WTC11 (cell line): ENCODE data around the gene ENOX2. TPM values are rescaled to one million over a fixed set of nuclear protein-coding genes. Genes with fewer than 3 reads are reported as not detected.

Source experiments
- ATAC-seq: fragments of 200-7000 bp; cut with Tn5 transposase; 2 replicates; pipeline ENCODE4 v1.10.0; 2021; ENCODE audit warnings: mild to moderate bottlenecking, moderate library complexity
- CTCF ChIA-PET: fragments of 300-600 bp; sonication (Branson Sonifier 250); formaldehyde crosslinking; loops from one replicate; lab custom pipeline; 2021; ENCODE audit warnings: antibody characterized with exemption; lab: Charles Lee
- POLR2A ChIA-PET: fragments of 350-600 bp; sonication (Branson Sonifier 250); formaldehyde crosslinking; loops from one replicate; lab custom pipeline; 2021; ENCODE audit warnings: antibody characterized with exemption; lab: Charles Lee
- DNase-seq: peaks from one replicate; pipeline ENCODE4 v3.0.0; 2021; ENCODE audit warnings: low spot score
- H3K27ac Mint-ChIP-seq: 2 replicates; pipeline ENCODE4 v1.8.0; 2021; ENCODE audit warnings: mixed read lengths
- H3K27me3 Mint-ChIP-seq: 2 replicates; pipeline ENCODE4 v1.8.0; 2021; ENCODE audit warnings: low read depth, mild to moderate bottlenecking, moderate library complexity, mixed read lengths
- H3K36me3 Mint-ChIP-seq: 2 replicates; pipeline ENCODE4 v1.8.0; 2021; ENCODE audit warnings: mixed read lengths
- H3K4me1 Mint-ChIP-seq: 2 replicates; pipeline ENCODE4 v1.8.0; 2022; ENCODE audit warnings: mixed read lengths
- H3K4me3 Mint-ChIP-seq: 2 replicates; pipeline ENCODE4 v1.8.0; 2021; ENCODE audit warnings: mild to moderate bottlenecking, moderate library complexity, mixed read lengths
- H3K9me3 Mint-ChIP-seq: 2 replicates; pipeline ENCODE4 v1.8.0; 2021; ENCODE audit warnings: mixed read lengths
- HMGA2 ChIP-seq: fragments of 250-450 bp; sonication (Bioruptor Pico); IDR thresholded peaks from 2 replicates; pipeline ENCODE4 v1.4.0; 2021; ENCODE audit warnings: mild to moderate bottlenecking, moderate library complexity
- JAZF1 ChIP-seq: fragments of 250-450 bp; sonication (Bioruptor Pico); IDR thresholded peaks from 2 replicates; pipeline ENCODE4 v1.9.0; 2021; ENCODE audit warnings: moderate library complexity, mild to moderate bottlenecking, inconsistent platforms
- JUN ChIP-seq: sonication (generic); formaldehyde crosslinking; IDR thresholded peaks from 2 replicates; pipeline ENCODE4 v1.8.0; 2023; ENCODE audit warnings: mild to moderate bottlenecking, missing genetic modification reagents
- MYBL2 ChIP-seq: sonication (generic); formaldehyde crosslinking; IDR thresholded peaks from 2 replicates; pipeline ENCODE4 v1.8.1; 2023; ENCODE audit warnings: mild to moderate bottlenecking, moderate library complexity, missing genetic modification reagents
- NFATC4 ChIP-seq: fragments of 250-450 bp; sonication (Bioruptor Pico); IDR thresholded peaks from 2 replicates; pipeline ENCODE4 v1.9.0; 2021; ENCODE audit warnings: mild to moderate bottlenecking
- NR1H2 ChIP-seq: sonication (generic); formaldehyde crosslinking; IDR thresholded peaks from 2 replicates; pipeline ENCODE4 v1.9.0; 2021; ENCODE audit warnings: mild to moderate bottlenecking, moderate library complexity, missing genetic modification reagents
- RORB ChIP-seq: fragments of 250-450 bp; sonication (Bioruptor Pico); IDR thresholded peaks from 2 replicates; pipeline ENCODE4 v1.9.0; 2021; ENCODE audit warnings: mild to moderate bottlenecking
- TCF7 ChIP-seq: sonication (generic); formaldehyde crosslinking; IDR thresholded peaks from 2 replicates; pipeline ENCODE4 v1.8.0; 2022; ENCODE audit warnings: mild to moderate bottlenecking, low read depth, missing genetic modification reagents, moderate library complexity
- ZNF121 ChIP-seq: sonication (generic); formaldehyde crosslinking; IDR thresholded peaks from 2 replicates; pipeline ENCODE4 v1.8.0; 2023; ENCODE audit warnings: missing genetic modification reagents
- ZNF232 ChIP-seq: sonication (generic); formaldehyde crosslinking; IDR thresholded peaks from 2 replicates; pipeline ENCODE4 v1.8.0; 2022; ENCODE audit warnings: mild to moderate bottlenecking, missing genetic modification reagents
- ZNF416 ChIP-seq: fragments of 250-450 bp; sonication (Bioruptor Pico); IDR thresholded peaks from 2 replicates; pipeline ENCODE4 v1.9.0; 2021; ENCODE audit warnings: mild to moderate bottlenecking, inconsistent platforms
- total RNA-seq: library from RNA; stranded (reverse); gene quantifications from 3 replicates; pipeline ENCODE4 v1.2.3, GENCODE V29; 2021
- TF ChIP-seq, protein P1 (sequence below): fragments of 250-450 bp; sonication (Bioruptor Pico); IDR thresholded peaks from 2 replicates; pipeline ENCODE4 v1.9.0; 2021; ENCODE audit warnings: mild to moderate bottlenecking
- TF ChIP-seq, protein P2 (sequence below): sonication (generic); formaldehyde crosslinking; IDR thresholded peaks from 2 replicates; pipeline ENCODE4 v1.8.1; 2023; ENCODE audit warnings: mild to moderate bottlenecking, missing genetic modification reagents
- TF ChIP-seq, protein P3 (sequence below): sonication (generic); formaldehyde crosslinking; IDR thresholded peaks from 2 replicates; pipeline ENCODE4 v1.8.0; 2022; ENCODE audit warnings: mild to moderate bottlenecking, missing genetic modification reagents
- TF ChIP-seq, protein P4 (sequence below): fragments of 250-450 bp; sonication (Bioruptor Pico); IDR thresholded peaks from 2 replicates; pipeline ENCODE4 v1.9.0; 2021; ENCODE audit warnings: mild to moderate bottlenecking
- TF ChIP-seq, protein P5 (sequence below): sonication (generic); formaldehyde crosslinking; IDR thresholded peaks from 2 replicates; pipeline ENCODE4 v1.8.1; 2022; ENCODE audit warnings: missing genetic modification reagents, borderline replicate concordance
- TF ChIP-seq, protein P6 (sequence below): sonication (generic); formaldehyde crosslinking; IDR thresholded peaks from 2 replicates; pipeline ENCODE4 v1.8.1; 2023; ENCODE audit warnings: mild to moderate bottlenecking, missing genetic modification reagents, moderate library complexity
- TF ChIP-seq, protein P7 (sequence below): fragments of 250-450 bp; sonication (Bioruptor Pico); IDR thresholded peaks from 2 replicates; pipeline ENCODE4 v1.9.0; 2021; ENCODE audit warnings: mild to moderate bottlenecking, borderline replicate concordance

The ENOX2 gene
- total RNA-seq, 1 experiment from 2014 or later = 13.8 TPM

DNA sequence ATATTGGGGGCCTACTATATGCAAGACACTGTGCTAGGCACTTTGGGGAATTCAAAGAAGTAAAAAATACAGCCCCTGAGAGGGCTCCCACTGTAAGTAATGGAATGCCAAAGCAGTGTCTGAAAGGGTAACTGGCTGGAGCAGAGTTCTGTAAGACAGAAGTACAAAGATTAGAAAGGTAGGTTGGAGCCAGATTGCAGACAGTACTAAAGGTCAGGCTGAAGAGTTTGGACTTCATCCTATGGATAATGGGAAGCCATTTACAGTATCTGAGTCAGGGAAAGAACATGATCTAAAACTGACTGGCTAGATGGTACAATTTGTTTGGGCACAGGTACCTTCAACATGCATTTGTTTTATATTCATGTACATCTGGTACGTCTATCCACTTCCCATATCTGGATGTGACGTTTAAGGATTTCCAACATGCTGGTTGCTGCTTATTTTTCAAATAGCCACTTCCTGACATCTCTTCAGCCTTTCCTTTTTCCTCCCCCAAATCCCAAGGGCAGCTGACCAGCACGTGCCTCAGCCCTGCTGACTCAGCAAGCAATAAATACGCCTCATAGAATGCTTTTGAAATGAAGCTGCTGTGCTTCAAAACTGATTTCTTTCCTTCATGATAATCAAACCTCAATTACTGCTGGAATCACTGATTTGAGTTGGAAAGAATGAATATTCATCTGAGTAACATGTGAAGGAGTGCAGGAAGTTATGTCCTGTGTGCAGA is 9.5 kb downstream of the ENOX2 start (continued):
- TF ChIP-seq, protein P1, sequence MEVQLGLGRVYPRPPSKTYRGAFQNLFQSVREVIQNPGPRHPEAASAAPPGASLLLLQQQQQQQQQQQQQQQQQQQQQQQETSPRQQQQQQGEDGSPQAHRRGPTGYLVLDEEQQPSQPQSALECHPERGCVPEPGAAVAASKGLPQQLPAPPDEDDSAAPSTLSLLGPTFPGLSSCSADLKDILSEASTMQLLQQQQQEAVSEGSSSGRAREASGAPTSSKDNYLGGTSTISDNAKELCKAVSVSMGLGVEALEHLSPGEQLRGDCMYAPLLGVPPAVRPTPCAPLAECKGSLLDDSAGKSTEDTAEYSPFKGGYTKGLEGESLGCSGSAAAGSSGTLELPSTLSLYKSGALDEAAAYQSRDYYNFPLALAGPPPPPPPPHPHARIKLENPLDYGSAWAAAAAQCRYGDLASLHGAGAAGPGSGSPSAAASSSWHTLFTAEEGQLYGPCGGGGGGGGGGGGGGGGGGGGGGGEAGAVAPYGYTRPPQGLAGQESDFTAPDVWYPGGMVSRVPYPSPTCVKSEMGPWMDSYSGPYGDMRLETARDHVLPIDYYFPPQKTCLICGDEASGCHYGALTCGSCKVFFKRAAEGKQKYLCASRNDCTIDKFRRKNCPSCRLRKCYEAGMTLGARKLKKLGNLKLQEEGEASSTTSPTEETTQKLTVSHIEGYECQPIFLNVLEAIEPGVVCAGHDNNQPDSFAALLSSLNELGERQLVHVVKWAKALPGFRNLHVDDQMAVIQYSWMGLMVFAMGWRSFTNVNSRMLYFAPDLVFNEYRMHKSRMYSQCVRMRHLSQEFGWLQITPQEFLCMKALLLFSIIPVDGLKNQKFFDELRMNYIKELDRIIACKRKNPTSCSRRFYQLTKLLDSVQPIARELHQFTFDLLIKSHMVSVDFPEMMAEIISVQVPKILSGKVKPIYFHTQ = no peak
- TF ChIP-seq JUN (no peak), HMGA2 (CRISPR knock-in tag) (no peak), TCF7 (CRISPR knock-in tag) (no peak)
- TF ChIP-seq, protein P2, sequence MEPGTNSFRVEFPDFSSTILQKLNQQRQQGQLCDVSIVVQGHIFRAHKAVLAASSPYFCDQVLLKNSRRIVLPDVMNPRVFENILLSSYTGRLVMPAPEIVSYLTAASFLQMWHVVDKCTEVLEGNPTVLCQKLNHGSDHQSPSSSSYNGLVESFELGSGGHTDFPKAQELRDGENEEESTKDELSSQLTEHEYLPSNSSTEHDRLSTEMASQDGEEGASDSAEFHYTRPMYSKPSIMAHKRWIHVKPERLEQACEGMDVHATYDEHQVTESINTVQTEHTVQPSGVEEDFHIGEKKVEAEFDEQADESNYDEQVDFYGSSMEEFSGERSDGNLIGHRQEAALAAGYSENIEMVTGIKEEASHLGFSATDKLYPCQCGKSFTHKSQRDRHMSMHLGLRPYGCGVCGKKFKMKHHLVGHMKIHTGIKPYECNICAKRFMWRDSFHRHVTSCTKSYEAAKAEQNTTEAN = no peak

DNA sequence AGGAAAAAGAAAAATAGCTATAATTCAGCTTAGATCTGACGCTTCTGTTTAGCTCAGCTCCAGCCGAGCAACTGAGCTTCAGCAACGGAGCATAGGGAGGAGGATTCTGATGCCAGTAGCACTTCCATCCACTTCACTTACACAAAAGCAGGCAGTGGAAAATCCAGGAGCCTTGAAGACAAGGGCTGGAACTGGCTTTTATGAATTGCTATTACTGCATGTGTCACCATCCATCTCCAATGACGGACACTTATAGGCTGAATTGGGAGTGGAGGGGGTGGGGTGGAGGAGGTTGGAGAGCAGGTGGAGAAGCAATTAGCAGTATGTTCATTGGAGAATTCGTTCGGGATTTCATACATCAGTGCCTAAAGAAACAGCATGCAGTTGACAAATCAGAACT is 15.6 kb downstream of the ENOX2 start:
- TF ChIP-seq ZNF416 (CRISPR knock-in tag) = no peak
- TF ChIP-seq MYBL2 (CRISPR knock-in tag) = no peak
- TF ChIP-seq, protein P2 = no peak
- TF ChIP-seq, protein P3, sequence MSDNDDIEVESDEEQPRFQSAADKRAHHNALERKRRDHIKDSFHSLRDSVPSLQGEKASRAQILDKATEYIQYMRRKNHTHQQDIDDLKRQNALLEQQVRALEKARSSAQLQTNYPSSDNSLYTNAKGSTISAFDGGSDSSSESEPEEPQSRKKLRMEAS = no peak
- no peak for TF ChIP-seq NR1H2 (CRISPR knock-in tag)
- ChIA-PET POLR2A (no interaction called here), CTCF (interaction anchor here (1.9 kb wide), 1 partner anchor 311 kb away, joined by 5 read pairs; no protein-coding TSS in a partner anchor)
- H3K36me3 Mint-ChIP-seq = no peaks in the 10 kb centered on the region
- no peak overlapping the region for H3K27ac Mint-ChIP-seq
- H3K4me1 Mint-ChIP-seq = peaks cover 7% of the 10 kb centered on the region
- no peak for DNase-seq
- no peaks in the 10 kb centered on the region for H3K9me3 Mint-ChIP-seq
- no peaks in the 10 kb centered on the region for H3K27me3 Mint-ChIP-seq
- no peak for ATAC-seq
- no peak overlapping the region for H3K4me3 Mint-ChIP-seq

DNA sequence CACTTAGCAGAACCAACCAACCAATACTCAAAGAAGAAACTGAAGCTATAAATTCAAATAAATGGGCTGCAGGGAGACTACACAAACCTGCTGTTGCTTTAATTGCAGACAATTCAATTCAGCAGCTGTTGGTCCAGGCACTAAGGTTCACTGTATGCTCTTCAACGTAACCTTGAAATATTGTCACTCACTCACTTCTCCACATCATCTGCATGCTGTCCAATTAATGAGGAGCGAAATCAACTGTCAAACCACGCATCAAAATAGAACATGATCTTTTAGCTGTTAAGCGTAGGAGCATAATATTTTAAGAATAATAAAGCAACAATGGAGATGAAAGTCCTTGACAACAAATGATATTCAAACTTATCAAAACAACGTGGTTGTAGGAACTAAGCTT is 17.0 kb downstream of the ENOX2 start:
- no peaks in the 10 kb centered on the region for H3K9me3 Mint-ChIP-seq
- H3K4me1 Mint-ChIP-seq = peaks cover 7% of the 10 kb centered on the region
- ChIA-PET CTCF (interaction anchor here (1.9 kb wide), 1 partner anchor 310 kb away, joined by 5 read pairs; no protein-coding TSS in a partner anchor), POLR2A (no interaction called here)
- DNase-seq (no peak), ATAC-seq (no peak)
- H3K36me3 Mint-ChIP-seq = no peaks in the 10 kb centered on the region
- no peaks in the 10 kb centered on the region for H3K27me3 Mint-ChIP-seq
- H3K4me3 Mint-ChIP-seq = no peak overlapping the region
- H3K27ac Mint-ChIP-seq = no peak overlapping the region
- TF ChIP-seq, protein P4, sequence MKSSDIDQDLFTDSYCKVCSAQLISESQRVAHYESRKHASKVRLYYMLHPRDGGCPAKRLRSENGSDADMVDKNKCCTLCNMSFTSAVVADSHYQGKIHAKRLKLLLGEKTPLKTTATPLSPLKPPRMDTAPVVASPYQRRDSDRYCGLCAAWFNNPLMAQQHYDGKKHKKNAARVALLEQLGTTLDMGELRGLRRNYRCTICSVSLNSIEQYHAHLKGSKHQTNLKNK (CRISPR knock-in tag) = no peak
- no peak for TF ChIP-seq ZNF232 (CRISPR knock-in tag)
- no peak for TF ChIP-seq ZNF121 (CRISPR knock-in tag)
- TF ChIP-seq NFATC4 = no peak
- TF ChIP-seq, protein P5, sequence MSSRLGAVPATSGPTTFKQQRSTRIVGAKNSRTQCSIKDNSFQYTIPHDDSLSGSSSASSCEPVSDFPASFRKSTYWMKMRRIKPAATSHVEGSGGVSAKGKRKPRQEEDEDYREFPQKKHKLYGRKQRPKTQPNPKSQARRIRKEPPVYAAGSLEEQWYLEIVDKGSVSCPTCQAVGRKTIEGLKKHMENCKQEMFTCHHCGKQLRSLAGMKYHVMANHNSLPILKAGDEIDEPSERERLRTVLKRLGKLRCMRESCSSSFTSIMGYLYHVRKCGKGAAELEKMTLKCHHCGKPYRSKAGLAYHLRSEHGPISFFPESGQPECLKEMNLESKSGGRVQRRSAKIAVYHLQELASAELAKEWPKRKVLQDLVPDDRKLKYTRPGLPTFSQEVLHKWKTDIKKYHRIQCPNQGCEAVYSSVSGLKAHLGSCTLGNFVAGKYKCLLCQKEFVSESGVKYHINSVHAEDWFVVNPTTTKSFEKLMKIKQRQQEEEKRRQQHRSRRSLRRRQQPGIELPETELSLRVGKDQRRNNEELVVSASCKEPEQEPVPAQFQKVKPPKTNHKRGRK (CRISPR knock-in tag) = no peak
- no peak for TF ChIP-seq JAZF1
- TF ChIP-seq, protein P6, sequence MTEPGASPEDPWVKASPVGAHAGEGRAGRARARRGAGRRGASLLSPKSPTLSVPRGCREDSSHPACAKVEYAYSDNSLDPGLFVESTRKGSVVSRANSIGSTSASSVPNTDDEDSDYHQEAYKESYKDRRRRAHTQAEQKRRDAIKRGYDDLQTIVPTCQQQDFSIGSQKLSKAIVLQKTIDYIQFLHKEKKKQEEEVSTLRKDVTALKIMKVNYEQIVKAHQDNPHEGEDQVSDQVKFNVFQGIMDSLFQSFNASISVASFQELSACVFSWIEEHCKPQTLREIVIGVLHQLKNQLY (CRISPR knock-in tag) = no peak
- TF ChIP-seq, protein P7, sequence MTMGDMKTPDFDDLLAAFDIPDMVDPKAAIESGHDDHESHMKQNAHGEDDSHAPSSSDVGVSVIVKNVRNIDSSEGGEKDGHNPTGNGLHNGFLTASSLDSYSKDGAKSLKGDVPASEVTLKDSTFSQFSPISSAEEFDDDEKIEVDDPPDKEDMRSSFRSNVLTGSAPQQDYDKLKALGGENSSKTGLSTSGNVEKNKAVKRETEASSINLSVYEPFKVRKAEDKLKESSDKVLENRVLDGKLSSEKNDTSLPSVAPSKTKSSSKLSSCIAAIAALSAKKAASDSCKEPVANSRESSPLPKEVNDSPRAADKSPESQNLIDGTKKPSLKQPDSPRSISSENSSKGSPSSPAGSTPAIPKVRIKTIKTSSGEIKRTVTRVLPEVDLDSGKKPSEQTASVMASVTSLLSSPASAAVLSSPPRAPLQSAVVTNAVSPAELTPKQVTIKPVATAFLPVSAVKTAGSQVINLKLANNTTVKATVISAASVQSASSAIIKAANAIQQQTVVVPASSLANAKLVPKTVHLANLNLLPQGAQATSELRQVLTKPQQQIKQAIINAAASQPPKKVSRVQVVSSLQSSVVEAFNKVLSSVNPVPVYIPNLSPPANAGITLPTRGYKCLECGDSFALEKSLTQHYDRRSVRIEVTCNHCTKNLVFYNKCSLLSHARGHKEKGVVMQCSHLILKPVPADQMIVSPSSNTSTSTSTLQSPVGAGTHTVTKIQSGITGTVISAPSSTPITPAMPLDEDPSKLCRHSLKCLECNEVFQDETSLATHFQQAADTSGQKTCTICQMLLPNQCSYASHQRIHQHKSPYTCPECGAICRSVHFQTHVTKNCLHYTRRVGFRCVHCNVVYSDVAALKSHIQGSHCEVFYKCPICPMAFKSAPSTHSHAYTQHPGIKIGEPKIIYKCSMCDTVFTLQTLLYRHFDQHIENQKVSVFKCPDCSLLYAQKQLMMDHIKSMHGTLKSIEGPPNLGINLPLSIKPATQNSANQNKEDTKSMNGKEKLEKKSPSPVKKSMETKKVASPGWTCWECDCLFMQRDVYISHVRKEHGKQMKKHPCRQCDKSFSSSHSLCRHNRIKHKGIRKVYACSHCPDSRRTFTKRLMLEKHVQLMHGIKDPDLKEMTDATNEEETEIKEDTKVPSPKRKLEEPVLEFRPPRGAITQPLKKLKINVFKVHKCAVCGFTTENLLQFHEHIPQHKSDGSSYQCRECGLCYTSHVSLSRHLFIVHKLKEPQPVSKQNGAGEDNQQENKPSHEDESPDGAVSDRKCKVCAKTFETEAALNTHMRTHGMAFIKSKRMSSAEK (CRISPR knock-in tag) = no peak
- no peak for TF ChIP-seq RORB (CRISPR knock-in tag)
